Adipocyte (in vitro differentiated cells): Measurements from ENCODE around the gene ACOT11.

ENCODE experiments used
- DNase-seq: peaks from one replicate; pipeline ENCODE4 v3.0.0-alpha.2; 2015; ENCODE audit warnings: low read depth
- H3K27me3 ChIP-seq: replicated peaks from 2 replicates; pipeline ENCODE4 v1.7.0; 2013; ENCODE audit warnings: mild to moderate bottlenecking, low read length, moderate library complexity; ENCODE audit not compliant: control insufficient read depth, insufficient read depth
- H3K36me3 ChIP-seq: 2 replicates; pipeline ENCODE4 v1.7.0; 2013; ENCODE audit warnings: low read length, mild to moderate bottlenecking, moderate library complexity; ENCODE audit not compliant: control insufficient read depth, insufficient read depth, severe bottlenecking
- H3K4me1 ChIP-seq: 2 replicates; pipeline ENCODE4 v1.7.0; 2013; ENCODE audit warnings: mild to moderate bottlenecking, low read length, moderate library complexity; ENCODE audit not compliant: control insufficient read depth, insufficient read depth
- H3K4me3 ChIP-seq: 2 replicates; pipeline ENCODE4 v1.7.0; 2013; ENCODE audit warnings: mild to moderate bottlenecking, low read length, moderate library complexity
- H3K9ac ChIP-seq: 2 replicates; pipeline ENCODE4 v1.7.0; 2013; ENCODE audit warnings: mild to moderate bottlenecking, low read length, moderate library complexity
- H3K9me3 ChIP-seq: 2 replicates; pipeline ENCODE4 v1.7.0; 2013; ENCODE audit warnings: mild to moderate bottlenecking, low read length, moderate library complexity; ENCODE audit not compliant: control insufficient read depth

Gene ACOT11

GRCh38 chr1:54594463-54594862 is 46.4 kb downstream of the ACOT11 start:
- Histone ChIP-seq H3K4me3 (no peak overlapping the region), H3K36me3 (no peaks in the 10 kb centered on the region), H3K9me3 (no peaks in the 10 kb centered on the region), H3K9ac (no peak overlapping the region), H3K27me3 (no peaks in the 10 kb centered on the region), H3K4me1 (no peaks in the 10 kb centered on the region)
- no peak for DNase-seq

- H3K9ac ChIP-seq: no peak overlapping the region
- no peaks in the 10 kb centered on the region for H3K9me3 ChIP-seq
- H3K27me3 ChIP-seq: no peaks in the 10 kb centered on the region
- no peaks in the 10 kb centered on the region for H3K4me1 ChIP-seq
- H3K4me3 ChIP-seq: no peak overlapping the region
- DNase-seq: no peak
- H3K36me3 ChIP-seq: no peaks in the 10 kb centered on the region
Observed at GRCh38 chr1:54595956-54596498, 48.0 kb downstream of the ACOT11 start.

- H3K4me3 ChIP-seq: no peak overlapping the region
- DNase-seq: peak; percentile 54
- no peaks in the 10 kb centered on the region for H3K9me3 ChIP-seq
- H3K36me3 ChIP-seq: no peaks in the 10 kb centered on the region
- no peaks in the 10 kb centered on the region for H3K4me1 ChIP-seq
- H3K9ac ChIP-seq: no peak overlapping the region
- H3K27me3 ChIP-seq: no peaks in the 10 kb centered on the region
Observed at GRCh38 chr1:54596756-54597155, 48.7 kb downstream of the ACOT11 start.

- H3K9ac ChIP-seq: no peak overlapping the region
- no peaks in the 10 kb centered on the region for H3K36me3 ChIP-seq
- no peaks in the 10 kb centered on the region for H3K27me3 ChIP-seq
- no peak for DNase-seq
- H3K9me3 ChIP-seq: no peaks in the 10 kb centered on the region
- H3K4me1 ChIP-seq: no peaks in the 10 kb centered on the region
- H3K4me3 ChIP-seq: no peak overlapping the region
Observed at GRCh38 chr1:54597455-54598030, 49.5 kb downstream of the ACOT11 start.

- no peaks in the 10 kb centered on the region for H3K9me3 ChIP-seq
- H3K4me1 ChIP-seq: no peaks in the 10 kb centered on the region
Observed at GRCh38 chr1:54599211-54599823, 51.3 kb downstream of the ACOT11 start.

GRCh38 chr1:54600947-54601721 is 53.1 kb downstream of the ACOT11 start:
- Histone ChIP-seq H3K4me3 (no peak overlapping the region), H3K27me3 (no peaks in the 10 kb centered on the region), H3K9me3 (no peaks in the 10 kb centered on the region), H3K4me1 (no peaks in the 10 kb centered on the region), H3K36me3 (no peaks in the 10 kb centered on the region), H3K9ac (no peak overlapping the region)
- DNase-seq: no peak

More at GRCh38 chr1:54599211-54599823, 51.3 kb downstream of the ACOT11 start:
- H3K27me3 ChIP-seq: no peaks in the 10 kb centered on the region
- H3K36me3 ChIP-seq: no peaks in the 10 kb centered on the region
- no peak overlapping the region for H3K4me3 ChIP-seq
- DNase-seq: no peak
- no peak overlapping the region for H3K9ac ChIP-seq

GRCh38 chr1:54601730-54602129 is 53.7 kb downstream of the ACOT11 start:
- H3K9me3 ChIP-seq: no peaks in the 10 kb centered on the region
- H3K36me3 ChIP-seq: no peaks in the 10 kb centered on the region
- H3K4me3 ChIP-seq: no peak overlapping the region
- DNase-seq: no peak
- H3K27me3 ChIP-seq: no peaks in the 10 kb centered on the region
- no peak overlapping the region for H3K9ac ChIP-seq
- H3K4me1 ChIP-seq: no peaks in the 10 kb centered on the region

- Histone ChIP-seq H3K9me3 (no peaks in the 10 kb centered on the region), H3K4me1 (no peaks in the 10 kb centered on the region), H3K4me3 (no peak overlapping the region), H3K9ac (no peak overlapping the region), H3K27me3 (no peaks in the 10 kb centered on the region), H3K36me3 (no peaks in the 10 kb centered on the region)
- DNase-seq: no peak
Observed at GRCh38 chr1:54602554-54602953, 54.5 kb downstream of the ACOT11 start.

GRCh38 chr1:54603241-54603640 is 55.2 kb downstream of the ACOT11 start:
- no peak overlapping the region for H3K4me3 ChIP-seq
- no peaks in the 10 kb centered on the region for H3K27me3 ChIP-seq

GRCh38 chr1:54604051-54604450 is 56.0 kb downstream of the ACOT11 start:
- H3K36me3 ChIP-seq: no peaks in the 10 kb centered on the region
- H3K9me3 ChIP-seq: no peaks in the 10 kb centered on the region
- H3K4me1 ChIP-seq: no peaks in the 10 kb centered on the region
- H3K9ac ChIP-seq: no peak overlapping the region
- H3K27me3 ChIP-seq: peaks cover 1% of the 10 kb centered on the region
- DNase-seq: no peak
- no peak overlapping the region for H3K4me3 ChIP-seq

More at GRCh38 chr1:54603241-54603640, 55.2 kb downstream of the ACOT11 start:
- H3K9ac ChIP-seq: no peak overlapping the region
- H3K36me3 ChIP-seq: no peaks in the 10 kb centered on the region
- no peak for DNase-seq
- no peaks in the 10 kb centered on the region for H3K4me1 ChIP-seq
- no peaks in the 10 kb centered on the region for H3K9me3 ChIP-seq

GRCh38 chr1:54604572-54605370 is 56.7 kb downstream of the ACOT11 start:
- no peaks in the 10 kb centered on the region for H3K36me3 ChIP-seq
- H3K9ac ChIP-seq: no peak overlapping the region
- no peaks in the 10 kb centered on the region for H3K9me3 ChIP-seq
- peaks cover 3% of the 10 kb centered on the region for H3K27me3 ChIP-seq
- DNase-seq: no peak
- no peak overlapping the region for H3K4me3 ChIP-seq
- no peaks in the 10 kb centered on the region for H3K4me1 ChIP-seq
